IMR-90 (cell line): ENCODE results near the gene IL12A. TPM values are rescaled to one million over a fixed set of nuclear protein-coding genes. Genes with fewer than 3 reads are reported as not detected.

Experiments
- ATAC-seq: fragments of 200-7000 bp; cut with Tn5 transposase; 2 replicates; pipeline ENCODE4 v1.9.1; 2020; ENCODE audit warnings: low read depth, mild to moderate bottlenecking, moderate library complexity
- BruUV-seq: library from RNA; stranded (reverse); fragments of 400-500 nt; replicated peaks from 2 replicates; lab custom pipeline; 2021; lab: Mats Ljungman, UMichigan
- CTCF ChIA-PET: fragments of 300-600 bp; formaldehyde crosslinking; extraction: SDS; loops from one replicate; lab custom pipeline; 2021; ENCODE audit warnings: antibody characterized with exemption; lab: Yijun Ruan, JAX
- POLR2A ChIA-PET: fragments of 300-600 bp; sonication (Branson Sonifier 250); formaldehyde crosslinking; loops from one replicate; lab custom pipeline; 2022; ENCODE audit warnings: antibody characterized with exemption; ENCODE audit not compliant: unreplicated experiment; lab: Charles Lee
- DNase-seq: peaks from one replicate; pipeline ENCODE4 v3.0.0; 2013
- H2AFZ ChIP-seq: replicated peaks from 2 replicates; pipeline ENCODE3; 2013; ENCODE audit warnings: low read length, mild to moderate bottlenecking; ENCODE audit not compliant: poor library complexity
- H2AK5ac ChIP-seq: 2 replicates; pipeline ENCODE4 v1.6.1; 2013; ENCODE audit warnings: low read depth, low read length, inconsistent platforms
- H2AK9ac ChIP-seq: replicated peaks from 2 replicates; pipeline ENCODE3; 2013; ENCODE audit warnings: mild to moderate bottlenecking, low read depth, low read length, moderate library complexity; ENCODE audit not compliant: poor library complexity
- H2BK120ac ChIP-seq: 2 replicates; pipeline ENCODE4 v1.6.1; 2013; ENCODE audit warnings: low read depth, low read length, inconsistent platforms
- H2BK15ac ChIP-seq: 3 replicates; pipeline ENCODE4 v1.6.1; 2013; ENCODE audit warnings: low read depth, low read length, inconsistent platforms
- H2BK20ac ChIP-seq: 2 replicates; pipeline ENCODE4 v1.6.1; 2013; ENCODE audit warnings: low read depth, mild to moderate bottlenecking, inconsistent platforms, low read length, moderate library complexity
- H2BK5ac ChIP-seq: 2 replicates; pipeline ENCODE4 v1.6.1; 2013; ENCODE audit warnings: mild to moderate bottlenecking, low read depth, low read length, inconsistent platforms; ENCODE audit not compliant: poor library complexity, severe bottlenecking
- H3K14ac ChIP-seq: replicated peaks from 2 replicates; pipeline ENCODE4 v1.6.1; 2013; ENCODE audit warnings: low read depth, low read length, inconsistent platforms
- H3K18ac ChIP-seq: 2 replicates; pipeline ENCODE4 v1.6.1; 2013; ENCODE audit warnings: low read depth, low read length, control low read depth
- H3K23ac ChIP-seq: 2 replicates; pipeline ENCODE4 v1.6.1; 2013; ENCODE audit warnings: low read depth, low read length, inconsistent platforms
- H3K27ac ChIP-seq: 2 replicates; pipeline ENCODE4 v1.5.1; 2013; ENCODE audit warnings: mild to moderate bottlenecking, control low read depth, low read length; ENCODE audit not compliant: insufficient read depth
- H3K27me3 ChIP-seq: 2 replicates; pipeline ENCODE4 v1.6.1; 2013; ENCODE audit warnings: low read length; ENCODE audit not compliant: control insufficient read depth, insufficient read depth
- H3K36me3 ChIP-seq: 2 replicates; pipeline ENCODE4 v1.6.1; 2013; ENCODE audit warnings: low read length, mixed read lengths; ENCODE audit not compliant: control insufficient read depth, insufficient read depth
- H3K4ac ChIP-seq: 2 replicates; pipeline ENCODE4 v1.6.1; 2013; ENCODE audit warnings: low read depth, low read length, inconsistent platforms
- H3K4me1 ChIP-seq: 2 replicates; pipeline ENCODE4 v1.6.1; 2013; ENCODE audit warnings: low read length, mixed read lengths; ENCODE audit not compliant: control insufficient read depth, insufficient read depth
- H3K4me2 ChIP-seq: 2 replicates; pipeline ENCODE4 v1.6.1; 2013; ENCODE audit warnings: low read depth, mild to moderate bottlenecking, control low read depth, low read length, moderate library complexity
- H3K4me3 ChIP-seq: 2 replicates; pipeline ENCODE4 v1.5.1; 2013; ENCODE audit warnings: low read depth, mild to moderate bottlenecking, control low read depth, low read length, moderate library complexity; ENCODE audit not compliant: insufficient read depth
- H3K56ac ChIP-seq: 2 replicates; pipeline ENCODE4 v1.6.1; 2013; ENCODE audit warnings: low read length, inconsistent platforms; ENCODE audit not compliant: insufficient read depth; ENCODE audit errors: extremely low read depth
- H3K79me1 ChIP-seq, 2 experiments: 2 replicates each; pipeline ENCODE4 v1.6.1; 2013; ENCODE audit warnings: low read length in 2 of 2, inconsistent platforms in 1 of 2, low read depth in 1 of 2
- H3K9ac ChIP-seq: 2 replicates; pipeline ENCODE4 v1.6.1; 2013; ENCODE audit warnings: low read depth, low read length, control low read depth
- H3K9me1 ChIP-seq: 2 replicates; pipeline ENCODE4 v1.6.1; 2013; ENCODE audit warnings: low read length, inconsistent platforms; ENCODE audit not compliant: insufficient read depth
- H3K9me3 ChIP-seq: 2 replicates; pipeline ENCODE4 v1.6.1; 2013; ENCODE audit warnings: low read length; ENCODE audit not compliant: control insufficient read depth, insufficient read depth
- H4K20me1 ChIP-seq: 2 replicates; pipeline ENCODE4 v1.6.1; 2013; ENCODE audit warnings: low read length, inconsistent platforms; ENCODE audit not compliant: insufficient read depth
- H4K5ac ChIP-seq: 2 replicates; pipeline ENCODE4 v1.6.1; 2013; ENCODE audit warnings: mild to moderate bottlenecking, low read depth, low read length, control low read depth
- H4K8ac ChIP-seq, 2 experiments: 2 replicates each; pipeline ENCODE4 v1.6.1; 2013; ENCODE audit warnings: low read depth in 2 of 2, low read length in 2 of 2, control low read depth in 1 of 2, inconsistent platforms in 1 of 2
- H4K91ac ChIP-seq: 2 replicates; pipeline ENCODE4 v1.6.1; 2013; ENCODE audit warnings: low read depth, low read length, inconsistent platforms; ENCODE audit not compliant: insufficient read depth
- BHLHE40 ChIP-seq: fragments of 150-350 bp; IDR thresholded peaks from 2 replicates; pipeline ENCODE4 v1.6.1; 2016; ENCODE audit warnings: mild to moderate bottlenecking, low read depth, low read length
- CEBPB ChIP-seq: IDR thresholded peaks from 2 replicates; pipeline ENCODE4 v1.6.1; 2012; ENCODE audit warnings: low read depth, low read length, improper control_type of control experiment
- CHD1 ChIP-seq: IDR thresholded peaks from 2 replicates; pipeline ENCODE4 v1.6.1; 2012; ENCODE audit warnings: low read depth, low read length, improper control_type of control experiment
- ELK1 ChIP-seq: fragments of 150-350 bp; IDR thresholded peaks from 2 replicates; pipeline ENCODE4 v1.6.1; 2016; ENCODE audit warnings: low read depth, mild to moderate bottlenecking, low read length, moderate library complexity, borderline replicate concordance
- FOS ChIP-seq: fragments of 150-350 bp; IDR thresholded peaks from 2 replicates; pipeline ENCODE4 v1.6.1; 2016; ENCODE audit warnings: low read depth, low read length
- MAFK ChIP-seq: IDR thresholded peaks from 2 replicates; pipeline ENCODE4 v1.6.1; 2012; ENCODE audit warnings: low read depth, low read length, improper control_type of control experiment
- MAZ ChIP-seq: IDR thresholded peaks from 2 replicates; pipeline ENCODE4 v1.6.1; 2012; ENCODE audit warnings: low read depth, mild to moderate bottlenecking, low read length, improper control_type of control experiment, moderate library complexity, borderline replicate concordance
- MXI1 ChIP-seq: IDR thresholded peaks from 2 replicates; pipeline ENCODE4 v1.6.1; 2012; ENCODE audit warnings: low read depth, mild to moderate bottlenecking, low read length, moderate library complexity, borderline replicate concordance
- NFE2L2 ChIP-seq: fragments of 150-350 bp; IDR thresholded peaks from 2 replicates; pipeline ENCODE4 v1.6.1; 2016; ENCODE audit warnings: low read depth, mild to moderate bottlenecking, low read length
- POLR2A ChIP-seq: IDR thresholded peaks from 2 replicates; pipeline ENCODE4 v1.6.1; 2012; ENCODE audit warnings: mild to moderate bottlenecking, low read depth, low read length
- RAD21 ChIP-seq: IDR thresholded peaks from 2 replicates; pipeline ENCODE4 v1.6.1; 2012; ENCODE audit warnings: low read length, improper control_type of control experiment
- RCOR1 ChIP-seq: IDR thresholded peaks from 2 replicates; pipeline ENCODE4 v1.6.1; 2012; ENCODE audit warnings: mild to moderate bottlenecking, low read length, improper control_type of control experiment; ENCODE audit not compliant: insufficient replicate concordance
- RFX5 ChIP-seq: IDR thresholded peaks from 2 replicates; pipeline ENCODE4 v1.8.0; 2012; ENCODE audit warnings: low read depth, mild to moderate bottlenecking, low read length, moderate library complexity
- SMC3 ChIP-seq: fragments of 150-350 bp; IDR thresholded peaks from 2 replicates; pipeline ENCODE4 v1.6.1; 2016; ENCODE audit warnings: low read depth, mild to moderate bottlenecking, antibody characterized with exemption, low read length, moderate library complexity
- USF2 ChIP-seq: fragments of 150-350 bp; IDR thresholded peaks from 2 replicates; pipeline ENCODE4 v1.6.1; 2017; ENCODE audit warnings: mild to moderate bottlenecking, antibody characterized with exemption, low read length, low read depth
- WGBS, 2 experiments: methylation state at CpG; one replicate each; pipeline versions ENCODE4 v1.1.5 to v1.1.7; 2013; ENCODE audit warnings: missing lambda C conversion rate in 2 of 2; ENCODE audit not compliant: insufficient read length in 1 of 2; ENCODE audit errors: extremely low coverage in 2 of 2; 5-methylcytosine and 5-hydroxymethylcytosine counted together
- dilution Hi-C: fragments of 300-500 bp; cut with HindIII; formaldehyde crosslinking; loops from one replicate; pipeline ENCODE4 v1.14.3; 2018; ENCODE audit warnings: low sequenced_read_pairs; ENCODE audit not compliant: unreplicated experiment
- in situ Hi-C: fragments of 300-500 bp; cut with MboI; formaldehyde crosslinking; loops from 3 replicates; pipeline ENCODE4 v1.14.3; 2019; ENCODE audit warnings: low sequenced_read_pairs, inconsistent platforms, mixed read lengths
- intact Hi-C: fragments of 100-400 bp; cut with micrococcal nuclease; formaldehyde crosslinking; loops from 2 replicates; pipeline ENCODE4 v1.10.0; 2022
- polyA plus RNA-seq, 3 experiments: library from polyadenylated mRNA; depleted of rRNA; stranded (reverse); fragments of >200 nt; gene quantifications; 2 replicates each; pipeline ENCODE4 v1.2.3, GENCODE V29; 2012; ENCODE audit warnings: low replicate concordance in 1 of 3
- total RNA-seq: library from RNA; depleted of rRNA; stranded (reverse); fragments of >200 nt; gene quantifications from 2 replicates; pipeline ENCODE4 v1.2.3, GENCODE V29; 2012
- TF ChIP-seq, protein P1 (sequence below): conservative IDR thresholded peaks from 2 replicates; pipeline ENCODE4 v1.5.1; 2012; ENCODE audit warnings: mild to moderate bottlenecking, low read depth, low read length, improper control_type of control experiment

The IL12A gene
- total and polyA plus RNA-seq, 2 of the 4 experiments (the other 2 are of a cell fraction) = 0.90 to 2.9 TPM

DNA sequence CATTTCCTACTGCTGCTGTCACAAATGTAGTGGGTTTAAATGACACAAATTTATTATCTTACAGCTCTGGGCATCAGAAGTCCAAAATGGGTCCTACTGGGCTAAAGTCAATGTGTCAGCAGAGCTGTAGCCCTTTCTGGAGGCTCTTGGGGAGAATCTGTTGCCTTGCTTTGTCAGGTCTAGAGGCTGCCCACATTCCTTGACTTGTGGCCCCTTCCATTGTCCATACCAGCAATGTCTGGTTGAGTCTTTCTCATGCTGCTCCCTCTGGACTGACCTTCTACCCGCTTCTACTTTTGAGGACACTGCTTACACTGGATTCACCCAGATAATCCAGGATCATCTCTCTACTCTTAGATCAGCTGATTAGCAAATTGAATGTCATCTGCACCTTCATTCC is 3.0 kb downstream of the IL12A start:
- Histone ChIP-seq H4K20me1 (no peaks in the 10 kb centered on the region), H3K18ac (no peak overlapping the region), H3K4me1 (peaks cover 16% of the 10 kb centered on the region), H2AFZ (no peak overlapping the region), H3K56ac (no peak overlapping the region), H3K79me1 (no peaks in the 10 kb centered on the region; a peak in 1 of 4 replicates), H3K9ac (no peak overlapping the region), H3K36me3 (0 out of 2 replicates have a peak, but pooled peaks cover 2% of the 10 kb centered on the region), H3K14ac (no peak overlapping the region), H2AK5ac (no peak overlapping the region), H4K5ac (no peak overlapping the region), H3K27ac (no peak overlapping the region), H3K4ac (no peak overlapping the region), H4K91ac (no peak overlapping the region), H3K9me1 (peaks cover 12% of the 10 kb centered on the region; the same call in 1 of the 2 replicates), H3K4me3 (no peak overlapping the region), H3K4me2 (no peak overlapping the region), H2BK5ac (no peak overlapping the region), H3K27me3 (no peaks in the 10 kb centered on the region), H2BK20ac (no peak overlapping the region), H2BK15ac (no peak overlapping the region), H2AK9ac (no peak overlapping the region), H3K23ac (no peak overlapping the region), H2BK120ac (no peak overlapping the region), H3K9me3 (no peaks in the 10 kb centered on the region), H4K8ac (no peak overlapping the region)
- ChIA-PET POLR2A (no interaction called here), CTCF (interaction anchor here (1.4 to 5.4 kb wide), 4 partner anchors 10 to 106 kb away, joined by 3 to 41 read pairs (median 3); no protein-coding TSS in a partner anchor)
- BruUV-seq = no TSS peak
- no CpG with 5 or more reads among the region's 1 CpG for WGBS, 2 experiments
- ATAC-seq (no peak), DNase-seq (no peak)
- dilution Hi-C loops (no loop called here), intact Hi-C loops (no loop called here), in situ Hi-C loops (no loop called here)
- TF ChIP-seq RCOR1 (no peak), MAZ (no peak), FOS (no peak), RFX5 (no peak), CHD1 (no peak), SMC3 (no peak), NFE2L2 (no peak), MAFK (no peak), RAD21 (no peak), BHLHE40 (no peak), POLR2A (no peak), ELK1 (no peak), MXI1 (no peak), CEBPB (no peak), USF2 (no peak)
- TF ChIP-seq, protein P1, sequence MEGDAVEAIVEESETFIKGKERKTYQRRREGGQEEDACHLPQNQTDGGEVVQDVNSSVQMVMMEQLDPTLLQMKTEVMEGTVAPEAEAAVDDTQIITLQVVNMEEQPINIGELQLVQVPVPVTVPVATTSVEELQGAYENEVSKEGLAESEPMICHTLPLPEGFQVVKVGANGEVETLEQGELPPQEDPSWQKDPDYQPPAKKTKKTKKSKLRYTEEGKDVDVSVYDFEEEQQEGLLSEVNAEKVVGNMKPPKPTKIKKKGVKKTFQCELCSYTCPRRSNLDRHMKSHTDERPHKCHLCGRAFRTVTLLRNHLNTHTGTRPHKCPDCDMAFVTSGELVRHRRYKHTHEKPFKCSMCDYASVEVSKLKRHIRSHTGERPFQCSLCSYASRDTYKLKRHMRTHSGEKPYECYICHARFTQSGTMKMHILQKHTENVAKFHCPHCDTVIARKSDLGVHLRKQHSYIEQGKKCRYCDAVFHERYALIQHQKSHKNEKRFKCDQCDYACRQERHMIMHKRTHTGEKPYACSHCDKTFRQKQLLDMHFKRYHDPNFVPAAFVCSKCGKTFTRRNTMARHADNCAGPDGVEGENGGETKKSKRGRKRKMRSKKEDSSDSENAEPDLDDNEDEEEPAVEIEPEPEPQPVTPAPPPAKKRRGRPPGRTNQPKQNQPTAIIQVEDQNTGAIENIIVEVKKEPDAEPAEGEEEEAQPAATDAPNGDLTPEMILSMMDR = no peak
